Stimulated activated CD4-positive, alpha-beta T cell treated with anti-CD3 and anti-CD28 coated beads, Interleukin-15, amount 100 ng/mL, for 1 hour (primary cell): Measurements from ENCODE around the gene EWSR1.
"Not testable (repeated sequence)": the region's sequence is repeated elsewhere in the genome, so short reads cannot be mapped to it uniquely, and the experiment has no call there.

Experiments
- DNase-seq, 2 donors: peaks; one replicate each; pipeline ENCODE4 v3.0.0-alpha.2; 2020; ENCODE audit warnings: low read depth in 1 of 2, low spot score in 1 of 2

EWSR1 gene

GRCh38 chr22:29247891-29248290, 20.2 kb upstream of the EWSR1 start:
- not testable (repeated sequence) for DNase-seq

DNA sequence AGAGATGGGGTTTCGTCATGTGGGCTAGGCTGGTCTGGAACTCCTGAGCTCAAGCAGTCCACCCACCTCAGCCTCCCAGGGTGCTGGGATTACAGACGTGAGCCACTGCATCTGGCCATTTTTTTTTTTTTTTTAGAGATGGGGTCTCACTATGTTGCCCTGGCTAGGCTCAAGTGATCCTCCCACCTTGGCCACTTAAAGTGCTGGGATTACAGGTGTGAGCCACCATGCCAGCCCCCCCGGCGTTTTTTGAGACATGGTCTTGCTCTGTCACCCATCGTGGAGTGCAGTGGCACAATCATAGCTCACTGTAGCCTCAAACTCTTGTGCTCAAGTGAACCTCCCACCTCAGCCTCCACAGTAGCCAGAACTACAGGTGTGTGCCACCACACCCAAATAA, 16.8 kb upstream of the EWSR1 start:
- no peak for DNase-seq

GRCh38 chr22:29251981-29252911, 15.8 kb upstream of the EWSR1 start:
- no peak for DNase-seq

GRCh38 chr22:29253561-29254285, 14.3 kb upstream of the EWSR1 start:
- DNase-seq = no peak

DNA sequence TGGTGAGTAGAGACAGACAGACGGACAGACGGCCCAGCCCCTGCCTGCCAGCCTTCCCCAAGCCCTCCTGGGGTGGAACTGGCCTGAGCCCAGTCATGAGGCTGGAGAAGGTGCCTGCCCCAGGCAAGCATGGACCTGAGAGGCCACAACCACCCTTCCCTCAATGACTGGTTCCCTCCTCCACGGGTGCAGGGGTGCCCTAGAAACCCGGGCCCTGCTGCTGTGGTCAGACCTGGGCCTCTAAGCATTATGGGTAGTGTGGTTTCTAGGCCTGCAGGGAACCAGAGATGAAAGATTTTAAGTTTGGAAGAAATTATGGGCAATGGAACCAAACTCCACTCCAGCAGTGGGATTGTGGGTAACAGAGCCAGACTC, 13.8 kb upstream of the EWSR1 start:
- no peak for DNase-seq

DNA sequence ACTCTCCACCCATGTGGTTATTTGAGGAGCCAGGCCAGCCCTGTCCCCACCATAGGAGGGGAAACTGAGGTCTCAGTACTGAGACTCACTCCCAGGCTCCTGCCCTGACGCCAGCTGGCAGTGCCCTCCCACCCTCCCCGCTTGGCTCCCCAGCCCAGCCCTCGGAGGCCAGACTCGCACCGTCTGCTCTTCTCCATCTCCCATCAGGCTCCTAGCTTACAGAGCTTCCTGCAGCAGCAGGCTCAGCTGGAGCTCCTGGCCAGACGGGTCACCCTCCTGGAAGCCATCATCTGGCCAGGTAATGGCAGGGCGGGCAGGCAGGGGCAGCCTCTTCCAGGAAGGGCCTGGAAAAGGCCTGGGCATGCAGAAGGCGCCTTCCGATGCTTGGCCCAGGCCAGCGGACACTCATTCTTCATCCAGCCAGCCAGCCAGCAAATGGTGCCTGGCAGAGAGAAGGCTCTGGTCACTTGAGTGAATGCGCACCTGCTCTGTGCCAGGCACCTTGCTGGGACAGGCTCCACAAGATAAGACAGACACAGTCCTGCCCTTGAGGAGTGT, 12.9 kb upstream of the EWSR1 start:
- DNase-seq = no peak

- DNase-seq = no peak
Measured at GRCh38 chr22:29256606-29257325, 11.3 kb upstream of the EWSR1 start.

DNA sequence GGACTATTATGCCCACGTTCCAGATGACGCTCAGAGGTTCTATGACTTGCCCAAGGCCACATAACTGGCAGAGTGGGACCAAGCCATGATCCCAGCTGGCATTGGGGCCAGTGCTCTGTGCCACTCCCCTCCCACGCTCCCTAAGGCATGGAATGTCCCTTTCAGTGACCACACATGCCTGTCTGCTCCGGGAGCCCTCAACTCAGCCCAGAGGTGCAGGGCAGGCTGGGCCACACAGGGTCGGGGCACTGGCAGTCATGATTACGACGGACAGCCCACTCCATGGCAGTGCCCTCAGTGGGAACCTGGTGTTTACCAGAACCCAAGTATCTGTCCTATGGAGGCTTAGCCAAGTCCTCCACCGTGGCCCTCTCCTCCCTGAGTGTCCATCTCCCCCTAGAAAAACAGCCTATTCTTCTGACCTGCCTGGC, 10.3 kb upstream of the EWSR1 start:
- no peak for DNase-seq

GRCh38 chr22:29258407-29259252, 9.4 kb upstream of the EWSR1 start:
- DNase-seq = no peak

DNA sequence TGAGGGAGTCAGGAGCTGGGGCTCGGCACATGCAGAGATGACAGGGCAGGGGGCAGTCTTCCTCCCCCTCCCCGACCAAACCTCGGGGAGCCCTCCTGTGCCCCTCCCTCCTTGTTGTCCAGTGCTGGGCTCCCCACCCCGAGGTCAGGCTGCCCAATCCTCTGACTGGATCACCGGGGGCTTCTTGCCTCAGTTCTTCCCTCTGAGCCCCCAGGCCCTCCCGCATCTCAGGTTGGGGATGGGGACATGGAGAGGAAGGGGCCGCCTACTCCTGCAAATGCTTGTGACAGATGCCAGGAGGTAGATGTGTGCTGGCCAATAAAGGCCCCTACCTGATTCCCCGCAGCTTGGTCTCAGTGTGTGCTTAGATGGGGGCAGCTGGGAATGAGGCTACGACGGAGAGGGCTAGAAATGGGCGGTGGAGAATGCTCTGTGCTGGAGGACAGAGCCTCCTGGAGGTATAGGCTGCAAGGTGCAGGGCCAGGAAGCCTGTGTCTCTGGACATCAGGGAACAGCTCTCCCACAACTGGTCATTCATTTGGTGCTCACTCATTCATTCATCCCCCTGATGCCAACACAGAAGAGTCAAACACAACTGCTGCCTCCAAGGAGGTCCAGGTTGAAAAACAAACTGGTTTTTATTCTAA, 8.7 kb upstream of the EWSR1 start:
- no peak for DNase-seq

DNA sequence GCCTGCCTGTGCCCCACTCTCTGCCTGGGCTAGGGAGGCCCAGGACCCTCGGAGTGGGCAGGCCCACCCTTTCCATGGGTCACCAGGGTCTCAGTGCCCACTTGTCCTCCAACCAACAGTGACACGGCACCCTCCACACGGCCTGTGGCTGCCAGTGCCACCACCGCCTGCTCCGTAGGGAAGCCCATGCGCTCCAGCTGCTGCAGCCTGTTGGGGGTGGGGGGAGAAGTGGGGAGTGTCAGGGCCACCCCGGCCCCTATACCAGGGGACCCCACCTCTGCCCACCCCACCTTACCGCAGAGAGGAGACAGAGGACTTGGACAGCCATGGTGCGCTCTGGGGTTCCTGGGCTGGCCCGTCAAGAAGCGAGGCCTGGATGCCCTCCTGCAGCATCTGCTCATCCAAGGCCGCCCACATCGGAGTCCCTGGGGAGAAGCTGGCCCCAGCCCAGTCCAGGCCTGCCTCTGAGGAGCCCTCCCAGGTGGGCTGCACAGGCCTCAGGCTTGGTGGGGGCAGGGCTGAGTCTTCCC, 8.0 kb upstream of the EWSR1 start:
- DNase-seq = no peak

DNA sequence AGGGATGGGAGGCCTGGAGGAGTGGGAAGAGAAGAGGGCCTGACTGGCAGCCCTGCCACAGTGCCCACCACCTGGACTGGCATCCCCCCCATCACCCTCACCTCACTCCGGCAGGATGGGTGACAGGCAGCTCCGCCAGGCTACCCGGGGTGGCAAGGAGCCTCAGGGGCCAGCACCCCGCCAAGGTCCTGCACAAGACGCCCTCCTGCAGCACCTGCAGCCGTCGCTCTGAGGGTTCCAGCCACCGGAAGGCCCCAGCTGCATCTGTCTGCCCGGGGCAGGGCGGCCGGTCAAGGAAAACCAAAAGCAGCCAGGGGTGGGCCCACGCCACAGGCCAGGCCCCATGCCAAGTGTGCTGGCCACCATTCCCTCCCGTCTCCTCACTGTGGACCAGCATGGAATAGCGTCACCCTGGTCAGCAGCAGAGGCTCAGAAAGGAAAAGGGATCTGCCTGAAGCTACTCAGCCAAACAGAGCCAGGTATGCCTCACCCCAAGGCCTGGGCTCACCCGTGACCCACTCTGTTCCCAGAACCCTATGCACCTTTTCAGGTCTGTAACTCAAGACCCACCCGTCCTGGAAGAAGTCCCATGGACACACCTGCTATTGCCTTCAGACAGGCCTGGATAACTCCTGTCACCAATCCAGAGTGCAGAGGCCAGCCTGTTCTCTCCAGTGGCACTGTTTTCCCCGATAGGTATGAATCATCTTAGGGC, 7.3 kb upstream of the EWSR1 start:
- DNase-seq = no peak

- DNase-seq = no peak
Measured at GRCh38 chr22:29263791-29264276, 4.2 kb upstream of the EWSR1 start.

DNA sequence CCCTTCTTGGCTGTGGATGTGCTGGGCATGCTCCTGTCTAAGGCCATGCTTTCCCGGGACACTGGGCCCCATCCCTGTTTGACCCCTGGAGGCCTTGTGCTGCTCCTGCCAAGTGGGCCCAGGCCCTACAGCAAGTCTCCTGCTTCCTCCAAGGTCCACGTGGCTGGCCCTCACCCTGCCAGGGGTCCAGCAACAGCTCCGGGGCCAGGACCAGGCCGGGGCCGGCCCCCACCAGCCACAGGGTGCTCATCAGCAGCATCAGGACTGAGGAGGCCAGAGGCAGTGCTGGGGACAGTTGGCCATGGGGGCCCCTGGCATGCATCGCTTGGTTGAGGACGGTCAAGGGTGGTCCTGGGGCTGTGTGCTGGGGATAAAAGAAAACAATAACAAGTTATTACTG, 2.8 kb upstream of the EWSR1 start:
- no peak for DNase-seq

GRCh38 chr22:29265929-29266328, 2.1 kb upstream of the EWSR1 start:
- DNase-seq = no peak

DNA sequence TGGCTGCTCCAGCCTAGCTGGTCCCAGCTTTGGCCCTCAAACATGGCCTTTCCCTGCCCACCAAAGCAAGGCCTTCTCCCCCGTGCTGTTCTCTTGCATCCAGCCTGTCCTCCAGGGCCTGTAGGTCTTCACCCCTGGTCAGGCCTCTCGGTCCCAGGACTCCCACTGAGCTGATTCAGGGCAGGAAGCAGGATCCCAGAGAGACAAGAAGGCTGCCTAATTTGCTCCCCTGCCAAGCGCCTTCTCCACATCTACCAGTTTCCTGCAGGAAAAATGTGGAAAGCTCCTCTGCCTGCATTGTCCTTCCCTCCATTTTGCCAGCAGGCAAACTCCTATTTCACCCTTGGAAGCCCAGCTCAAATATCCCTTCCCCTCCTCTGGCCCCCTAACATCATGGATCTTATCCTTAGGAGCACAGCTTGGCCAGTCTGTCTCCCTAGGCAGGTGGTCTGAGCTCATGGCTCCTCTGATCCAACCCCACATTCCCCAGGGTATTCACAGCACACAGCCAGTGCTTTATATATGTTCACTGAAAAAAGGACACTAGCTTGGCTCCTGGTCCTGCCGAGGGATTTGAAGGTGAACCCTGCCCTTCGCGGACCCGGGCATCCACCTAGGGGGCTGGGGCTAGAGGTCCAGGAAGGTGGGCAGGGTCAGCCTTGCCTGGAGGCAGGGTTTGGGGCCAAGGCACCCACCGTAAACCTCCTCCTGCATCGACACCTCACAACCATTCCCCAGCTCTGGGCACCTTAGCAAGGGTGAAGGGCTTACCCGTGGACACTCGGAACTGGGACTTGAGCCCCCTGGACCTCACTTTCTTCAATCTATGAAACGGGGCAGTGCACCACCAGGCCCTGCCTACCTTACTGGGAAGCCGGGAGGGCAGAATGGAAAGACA, 1.3 kb upstream of the EWSR1 start:
- no peak for DNase-seq

- no peak for DNase-seq
Measured at GRCh38 chr22:29267462-29267857, 608 bp upstream of the EWSR1 start.
